AG04449 (cell line): Measurements from ENCODE around the gene MSI2.

Source experiments
- CTCF ChIA-PET: fragments of 350-600 bp; formaldehyde crosslinking; extraction: SDS; loops from one replicate; lab custom pipeline; 2021; ENCODE audit warnings: antibody characterized with exemption; lab: Yijun Ruan, JAX
- POLR2A ChIA-PET: fragments of 400-600, 350-600 bp; formaldehyde crosslinking; extraction: SDS; loops from one replicate; lab custom pipeline; 2020; ENCODE audit warnings: antibody characterized with exemption, inconsistent platforms; lab: Yijun Ruan, JAX
- DNase-seq: peaks from one replicate; pipeline ENCODE4 v3.0.0-alpha.2; 2010; ENCODE audit warnings: low read depth, low spot score
- H3K4me3 ChIP-seq: 2 replicates; pipeline ENCODE4 v1.5.1; 2011; ENCODE audit warnings: low read depth, mild to moderate bottlenecking, control low read depth, low read length
- CTCF ChIP-seq: IDR thresholded peaks from one replicate; pipeline ENCODE4 v1.5.1; 2011; ENCODE audit warnings: mild to moderate bottlenecking, moderate library complexity, low read length, control low read depth, inconsistent platforms; ENCODE audit not compliant: insufficient read depth; ENCODE audit errors: missing control alignments

The MSI2 gene

GRCh38 chr17:57399690-57400089 lies 143.4 kb downstream of the MSI2 start:
- ChIA-PET CTCF (interaction anchor here (1.1 to 3.1 kb wide), 2 partner anchors 157 kb away, joined by 3 to 9 read pairs; no protein-coding TSS in a partner anchor), POLR2A (no interaction called here)
- no peak for DNase-seq
- TF ChIP-seq CTCF: no peak
- H3K4me3 ChIP-seq: no peak overlapping the region

- no peak for TF ChIP-seq CTCF
- POLR2A ChIA-PET: no interaction called here
- H3K4me3 ChIP-seq: no peak overlapping the region
- no peak for DNase-seq
- CTCF ChIA-PET: interaction anchor here (0.8 to 3.1 kb wide), 3 partner anchors 10 to 158 kb away, joined by 3 to 9 read pairs (median 4); no protein-coding TSS in a partner anchor
These were observed 144.3 kb downstream of the MSI2 start for GRCh38 chr17:57400648-57401047.

- no peak overlapping the region for H3K4me3 ChIP-seq
- DNase-seq: no peak
- POLR2A ChIA-PET: interaction anchor here (0.7 kb wide), 1 partner anchor 82 kb away, joined by 4 read pairs; no protein-coding TSS in a partner anchor
- TF ChIP-seq CTCF: no peak
- CTCF ChIA-PET: interaction anchor here (1.2 to 3.1 kb wide), 2 partner anchors 159 to 271 kb away, joined by 3 to 9 read pairs; no protein-coding TSS in a partner anchor
These were observed 145.5 kb downstream of the MSI2 start for GRCh38 chr17:57401556-57402488.

GRCh38 chr17:57402681-57403180 lies 146.4 kb downstream of the MSI2 start:
- DNase-seq: no peak
- ChIA-PET POLR2A (no interaction called here), CTCF (interaction anchor here (1.2 to 3.1 kb wide), 2 partner anchors 160 to 270 kb away, joined by 3 to 9 read pairs; no protein-coding TSS in a partner anchor)
- no peak for TF ChIP-seq CTCF
- no peak overlapping the region for H3K4me3 ChIP-seq

- no peak for DNase-seq
- CTCF ChIA-PET: interaction anchor here (1.2 kb wide), 1 partner anchor 269 kb away, joined by 3 read pairs; no protein-coding TSS in a partner anchor
- no peak for TF ChIP-seq CTCF
- POLR2A ChIA-PET: no interaction called here
- H3K4me3 ChIP-seq: no peak overlapping the region
These were observed 146.9 kb downstream of the MSI2 start for GRCh38 chr17:57403236-57403635.

- ChIA-PET POLR2A (no interaction called here), CTCF (no interaction called here)
- no peak overlapping the region for H3K4me3 ChIP-seq
- DNase-seq: no peak
- TF ChIP-seq CTCF: no peak
These were observed 147.8 kb downstream of the MSI2 start for GRCh38 chr17:57404073-57404472.
